HUES48 (cell line): ENCODE results near the gene LSAMP.
"Not testable (repeated sequence)": the region's sequence is repeated elsewhere in the genome, so short reads cannot be mapped to it uniquely, and the experiment has no call there.

Experiments
- H3K27ac ChIP-seq: one replicate; pipeline ENCODE4 v1.7.0; 2013; ENCODE audit warnings: low read depth, low read length, inconsistent platforms
- H3K27me3 ChIP-seq: 2 replicates; pipeline ENCODE4 v1.6.1; 2013; ENCODE audit warnings: mild to moderate bottlenecking, low read length; ENCODE audit not compliant: control insufficient read depth, insufficient read depth
- H3K36me3 ChIP-seq: 2 replicates; pipeline ENCODE4 v1.6.1; 2013; ENCODE audit warnings: low read length; ENCODE audit not compliant: control insufficient read depth, insufficient read depth
- H3K4me1 ChIP-seq: 2 replicates; pipeline ENCODE4 v1.6.1; 2013; ENCODE audit warnings: mild to moderate bottlenecking, low read length; ENCODE audit not compliant: control insufficient read depth, insufficient read depth
- H3K4me3 ChIP-seq: 2 replicates; pipeline ENCODE4 v1.5.1; 2013; ENCODE audit warnings: mild to moderate bottlenecking, low read depth, low read length
- H3K9ac ChIP-seq: 2 replicates; pipeline ENCODE4 v1.6.1; 2013; ENCODE audit warnings: mild to moderate bottlenecking, low read depth, low read length, moderate library complexity
- H3K9me3 ChIP-seq: 2 replicates; pipeline ENCODE4 v1.6.1; 2013; ENCODE audit warnings: low read length; ENCODE audit not compliant: control insufficient read depth, insufficient read depth

Gene LSAMP

GRCh38 chr3:116077557-116077956 lies 367.7 kb downstream of the LSAMP start:
- H3K9ac ChIP-seq, result no peak overlapping the region
- no peak overlapping the region for H3K27ac ChIP-seq
- no peak overlapping the region for H3K4me3 ChIP-seq
- no peaks in the 10 kb centered on the region for H3K36me3 ChIP-seq
- H3K9me3 ChIP-seq, result no peaks in the 10 kb centered on the region
- no peaks in the 10 kb centered on the region for H3K27me3 ChIP-seq
- H3K4me1 ChIP-seq, result no peaks in the 10 kb centered on the region

DNA sequence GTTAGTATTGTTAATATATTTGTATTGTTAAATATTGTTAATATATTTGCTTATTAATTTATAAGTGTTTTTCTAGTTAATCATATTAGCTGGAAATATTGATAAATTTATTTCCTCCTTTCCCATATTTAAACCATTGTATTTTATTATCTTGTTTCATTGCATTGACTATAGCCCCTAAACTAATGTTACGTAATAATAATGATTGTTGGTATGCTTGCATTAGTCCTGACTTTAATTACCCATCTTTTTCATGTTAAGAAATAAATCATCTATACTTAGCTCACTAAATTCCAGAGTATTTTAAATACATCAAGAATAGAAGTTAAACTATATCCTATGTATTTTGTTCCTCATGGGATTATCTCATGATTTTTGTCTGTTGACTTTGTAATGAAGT lies 368.2 kb downstream of the LSAMP start:
- Histone ChIP-seq H3K9ac (no peak overlapping the region), H3K9me3 (no peaks in the 10 kb centered on the region), H3K27me3 (no peaks in the 10 kb centered on the region), H3K36me3 (no peaks in the 10 kb centered on the region), H3K27ac (no peak overlapping the region), H3K4me1 (no peaks in the 10 kb centered on the region), H3K4me3 (no peak overlapping the region)

DNA sequence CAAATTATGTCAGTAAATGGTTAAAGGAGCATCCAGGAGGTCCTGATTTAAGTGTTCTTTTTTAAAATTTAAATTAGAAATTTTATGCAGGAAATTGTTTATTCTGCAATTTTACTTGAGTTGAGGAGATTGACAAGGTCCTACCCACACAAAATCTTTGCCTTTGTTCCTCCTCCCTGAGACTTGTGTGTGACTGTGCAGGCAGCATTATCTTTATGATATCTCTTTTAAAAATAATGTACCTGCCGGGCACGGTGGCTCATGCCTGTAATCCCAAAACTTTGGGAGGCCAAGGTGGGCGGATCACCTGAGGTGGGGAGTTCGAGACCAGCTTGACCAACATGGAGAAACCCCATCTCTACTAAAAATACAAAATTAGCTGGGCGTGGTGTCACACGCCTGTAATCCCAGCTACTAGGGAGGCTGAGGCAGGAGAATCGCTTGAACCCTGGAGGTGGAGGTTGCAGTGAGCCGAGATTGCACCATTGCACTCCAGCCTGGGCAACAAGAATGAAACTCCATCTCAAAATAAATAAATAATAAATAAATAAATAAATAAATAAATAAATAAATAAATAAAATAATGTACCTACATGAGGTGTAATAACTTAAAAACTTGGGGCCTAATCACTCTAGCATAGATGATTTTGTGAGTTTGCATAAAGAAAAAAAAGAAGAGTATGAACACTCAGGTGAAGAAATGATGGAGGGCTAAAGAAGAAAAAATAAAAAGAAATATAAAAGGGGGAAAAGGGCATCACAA lies 374.6 kb downstream of the LSAMP start:
- not testable (repeated sequence) for H3K4me1 ChIP-seq, H3K9ac ChIP-seq, H3K4me3 ChIP-seq, H3K27me3 ChIP-seq, H3K9me3 ChIP-seq, H3K36me3 ChIP-seq, H3K27ac ChIP-seq

- H3K27me3 ChIP-seq, result no peaks in the 10 kb centered on the region
- H3K9me3 ChIP-seq, result no peaks in the 10 kb centered on the region
- H3K27ac ChIP-seq, result no peak overlapping the region
- no peak overlapping the region for H3K4me3 ChIP-seq
- H3K4me1 ChIP-seq, result no peaks in the 10 kb centered on the region
- H3K36me3 ChIP-seq, result no peaks in the 10 kb centered on the region
- H3K9ac ChIP-seq, result no peak overlapping the region
Observed at GRCh38 chr3:116070061-116070460, 375.2 kb downstream of the LSAMP start.

GRCh38 chr3:116069024-116069423 lies 376.3 kb downstream of the LSAMP start:
- Histone ChIP-seq H3K27ac (no peak overlapping the region), H3K4me1 (no peaks in the 10 kb centered on the region), H3K36me3 (no peaks in the 10 kb centered on the region), H3K9me3 (no peaks in the 10 kb centered on the region), H3K27me3 (no peaks in the 10 kb centered on the region), H3K4me3 (no peak overlapping the region), H3K9ac (no peak overlapping the region)

- H3K4me1 ChIP-seq, result no peaks in the 10 kb centered on the region
- H3K4me3 ChIP-seq, result no peak overlapping the region
- no peaks in the 10 kb centered on the region for H3K36me3 ChIP-seq
- H3K9ac ChIP-seq, result no peak overlapping the region
- H3K27me3 ChIP-seq, result no peaks in the 10 kb centered on the region
- H3K9me3 ChIP-seq, result no peaks in the 10 kb centered on the region
- H3K27ac ChIP-seq, result no peak overlapping the region
Observed at GRCh38 chr3:116067326-116067725, 378.0 kb downstream of the LSAMP start.

DNA sequence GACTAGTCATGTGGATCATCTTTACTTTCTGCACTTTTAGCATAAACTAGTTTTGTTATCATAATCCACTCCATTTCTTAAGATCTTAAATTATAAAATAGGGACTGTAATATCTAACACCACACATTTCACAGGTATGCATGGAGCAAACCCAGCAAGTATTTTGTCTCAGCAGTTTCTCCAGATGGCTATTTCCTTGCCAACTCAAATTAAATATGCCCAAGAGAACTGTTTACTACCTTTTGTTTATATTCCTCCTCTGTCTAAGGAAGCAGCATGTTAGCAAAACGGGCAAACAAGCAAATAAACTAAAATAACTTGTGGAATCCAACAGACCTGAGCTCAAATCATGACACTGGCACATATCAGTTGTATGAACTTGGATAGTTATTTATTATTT lies 379.8 kb downstream of the LSAMP start:
- Histone ChIP-seq H3K27ac (no peak overlapping the region), H3K4me1 (no peaks in the 10 kb centered on the region), H3K4me3 (no peak overlapping the region), H3K9me3 (no peaks in the 10 kb centered on the region), H3K9ac (no peak overlapping the region), H3K27me3 (no peaks in the 10 kb centered on the region), H3K36me3 (no peaks in the 10 kb centered on the region)

DNA sequence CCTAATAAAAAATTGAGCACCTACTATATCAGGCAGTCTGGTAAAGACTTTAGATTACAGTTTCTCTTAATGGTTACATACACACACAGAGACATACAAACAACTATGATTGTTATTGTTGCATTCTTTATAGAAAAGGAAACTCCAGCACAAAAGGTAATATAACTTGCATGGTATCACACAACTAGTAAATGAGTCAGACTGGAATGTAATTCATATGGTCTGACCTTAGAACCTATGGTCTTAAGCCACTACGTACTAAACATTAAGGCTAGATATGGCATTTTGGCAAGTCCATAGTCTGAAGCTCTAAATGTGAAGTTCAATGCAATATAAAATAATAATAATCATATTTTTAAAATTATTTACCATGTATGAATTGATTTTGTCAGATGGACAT lies 380.6 kb downstream of the LSAMP start:
- Histone ChIP-seq H3K9ac (no peak overlapping the region), H3K4me1 (peaks cover 5% of the 10 kb centered on the region), H3K4me3 (no peak overlapping the region), H3K27ac (no peak overlapping the region), H3K36me3 (no peaks in the 10 kb centered on the region), H3K27me3 (no peaks in the 10 kb centered on the region), H3K9me3 (no peaks in the 10 kb centered on the region)

DNA sequence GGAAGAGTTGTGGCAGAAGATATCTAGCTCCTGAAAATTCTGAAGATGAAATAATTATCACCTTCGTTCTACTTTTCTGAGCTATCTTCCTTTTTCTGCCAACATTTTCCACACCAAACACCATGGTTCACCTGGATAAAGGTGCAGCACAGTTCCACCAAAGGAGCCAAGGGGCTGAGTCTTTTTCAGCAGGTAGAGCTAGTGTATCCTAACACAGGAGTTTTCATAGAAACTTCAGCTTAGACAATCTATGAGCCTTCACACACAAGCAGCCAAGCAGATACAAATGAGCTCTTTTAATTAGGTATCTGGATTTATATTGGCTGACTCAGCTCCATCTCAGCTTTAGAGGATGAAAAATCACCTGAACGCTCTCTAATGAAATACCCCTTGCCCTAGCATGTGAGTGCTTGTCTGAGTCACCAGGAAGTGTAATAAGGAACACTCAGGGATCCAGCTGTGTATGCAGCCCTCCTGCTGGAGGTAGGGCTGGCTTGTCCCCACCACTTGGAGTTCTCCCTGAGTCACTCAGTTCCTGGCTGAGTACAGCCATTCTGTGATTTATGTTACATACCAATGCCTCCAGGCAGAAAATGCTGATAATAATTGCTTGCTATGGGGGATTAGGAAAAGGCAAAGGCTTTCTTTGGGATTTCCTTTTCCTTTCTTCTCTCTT lies 385.7 kb downstream of the LSAMP start:
- H3K27ac ChIP-seq, result peak overlapping the region; percentile 77
- no peak overlapping the region for H3K9ac ChIP-seq
- H3K27me3 ChIP-seq, result no peaks in the 10 kb centered on the region
- no peak overlapping the region for H3K4me3 ChIP-seq
- no peaks in the 10 kb centered on the region for H3K9me3 ChIP-seq
- H3K36me3 ChIP-seq, result no peaks in the 10 kb centered on the region
- H3K4me1 ChIP-seq, result peaks cover 10% of the 10 kb centered on the region

- Histone ChIP-seq H3K9ac (no peak overlapping the region), H3K4me1 (peaks cover 10% of the 10 kb centered on the region), H3K27me3 (no peaks in the 10 kb centered on the region), H3K9me3 (no peaks in the 10 kb centered on the region), H3K4me3 (no peak overlapping the region), H3K36me3 (no peaks in the 10 kb centered on the region), H3K27ac (peak overlapping the region; percentile 77)
Observed at GRCh38 chr3:116058844-116059243, 386.4 kb downstream of the LSAMP start.

DNA sequence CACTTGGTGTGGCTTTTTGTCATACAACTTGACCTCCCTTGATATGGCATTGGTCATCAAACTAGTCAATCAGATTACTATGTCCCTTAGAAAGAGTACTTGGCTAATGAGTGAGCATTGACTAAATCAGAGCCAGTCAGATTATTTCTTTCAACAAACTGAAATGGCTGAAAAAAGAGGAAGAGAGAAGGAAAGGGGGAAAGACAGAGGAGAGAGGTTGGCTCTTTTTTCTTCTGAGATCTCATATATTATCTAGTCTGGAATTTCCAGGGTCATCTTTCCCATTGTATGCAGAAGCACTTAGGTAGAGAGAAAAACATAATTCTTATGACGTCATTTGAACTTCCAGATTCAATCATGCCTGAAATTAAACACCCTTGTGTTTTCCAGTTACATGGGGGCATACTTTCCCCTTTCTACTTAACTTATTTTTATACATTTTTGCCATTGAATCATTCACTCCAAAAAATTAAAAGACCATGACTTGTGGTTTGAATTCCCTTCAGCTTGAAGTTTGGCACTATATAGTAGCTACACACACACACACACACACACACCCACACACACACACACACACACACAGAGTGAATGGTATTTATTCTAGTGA lies 387.8 kb downstream of the LSAMP start:
- H3K4me3 ChIP-seq, result no peak overlapping the region
- no peak overlapping the region for H3K27ac ChIP-seq
- H3K4me1 ChIP-seq, result peaks cover 10% of the 10 kb centered on the region
- no peaks in the 10 kb centered on the region for H3K27me3 ChIP-seq
- H3K9ac ChIP-seq, result no peak overlapping the region
- no peaks in the 10 kb centered on the region for H3K36me3 ChIP-seq
- no peaks in the 10 kb centered on the region for H3K9me3 ChIP-seq
